K562 (cell line): ENCODE data around the gene VKORC1. TPM values are rescaled to one million over a fixed set of nuclear protein-coding genes. Genes with fewer than 3 reads are reported as not detected.

Experiments used
- ASH1L ChIP-seq: fragments of 450-650 bp; IDR thresholded peaks from 2 replicates; pipeline ENCODE4 v1.6.1; 2018; ENCODE audit warnings: borderline replicate concordance, mild to moderate bottlenecking, low read depth; ENCODE audit not compliant: partially characterized antibody
- BRD4 ChIP-seq: fragments of 200-600 bp; sonication (generic); IDR thresholded peaks from 2 replicates; pipeline ENCODE4 v1.6.1; 2017; ENCODE audit warnings: inconsistent platforms
- DLX4 ChIP-seq: fragments of 250-450 bp; sonication (Bioruptor Pico); IDR thresholded peaks from 2 replicates; pipeline ENCODE4 v1.6.1; 2021; ENCODE audit warnings: mild to moderate bottlenecking
- ELF1 ChIP-seq: fragments of 200-800 bp; sonication (Bioruptor generic); IDR thresholded peaks from 2 replicates; pipeline ENCODE4 v1.6.1; 2016; ENCODE audit warnings: missing genetic modification characterization, missing compliant biosample characterization
- HOXB6 ChIP-seq: fragments of 250-450 bp; sonication (Bioruptor Pico); IDR thresholded peaks from 2 replicates; pipeline ENCODE4 v1.5.1; 2022; ENCODE audit warnings: mild to moderate bottlenecking, borderline replicate concordance
- NFE2 ChIP-seq: IDR thresholded peaks from 2 replicates; pipeline ENCODE4 v1.6.1; 2014; ENCODE audit warnings: antibody characterized with exemption, low read depth
- RHOXF2B ChIP-seq: fragments of 250-450 bp; sonication (Bioruptor Pico); conservative IDR thresholded peaks from 2 replicates; pipeline ENCODE4 v1.5.1; 2021
- TFAP4 ChIP-seq: sonication (generic); formaldehyde crosslinking; IDR thresholded peaks from 2 replicates; pipeline ENCODE4 v1.8.0; 2022; ENCODE audit warnings: missing genetic modification reagents, mild to moderate bottlenecking, moderate library complexity, borderline replicate concordance
- U2AF1 ChIP-seq: fragments of 200-400 bp; formaldehyde crosslinking; optimal IDR thresholded peaks from 2 replicates; pipeline ENCODE3; 2017; ENCODE audit warnings: mild to moderate bottlenecking, low read depth, low read length, moderate library complexity
- ZNF174 ChIP-seq: fragments of 250-450 bp; sonication (Bioruptor Pico); IDR thresholded peaks from 2 replicates; pipeline ENCODE4 v1.4.0; 2020; ENCODE audit warnings: mild to moderate bottlenecking
- ZNF75A ChIP-seq: fragments of 450-650 bp; formaldehyde crosslinking; IDR thresholded peaks from 2 replicates; pipeline ENCODE4 v1.4.0; 2020; ENCODE audit warnings: mild to moderate bottlenecking
- ZSCAN32 ChIP-seq: fragments of 450-650 bp; formaldehyde crosslinking; IDR thresholded peaks from 2 replicates; pipeline ENCODE4 v1.4.0; 2020; ENCODE audit warnings: mild to moderate bottlenecking, moderate library complexity
- polyA plus RNA-seq, 8 experiments: library from polyadenylated mRNA; depleted of rRNA in 4 of 8; stranded (reverse) in 5 of 8; unstranded in 3 of 8; fragments of >200 nt; fragmentation: Nextera tagmentation in 2 of 8; fragmentation: Illumina TruSeq in 1 of 8; extraction: Ambion mirVana in 2 of 8; extraction: Trizol in 1 of 8; gene quantifications; 2 replicates each; pipeline versions ENCODE4 v1.2.1 to v1.2.3, GENCODE V29; 2011 to 2014; ENCODE audit warnings: inconsistent platforms in 1 of 8, missing spikeins in 1 of 8
- total RNA-seq, 7 experiments: library from RNA; depleted of rRNA in 6 of 7; stranded (reverse); fragments of >200 nt in 6 of 7; fragmentation: Illumina TruSeq in 2 of 7; extraction: Trizol in 2 of 7; gene quantifications; 2 replicates each; pipeline versions ENCODE4 v1.2.1 to v1.2.3, GENCODE V29; 2011 to 2021; ENCODE audit warnings: low replicate concordance in 1 of 7
- TF ChIP-seq, protein P1 (sequence below): IDR thresholded peaks from 2 replicates; pipeline ENCODE4 v1.6.1; 2016; ENCODE audit warnings: missing genetic modification characterization, missing compliant biosample characterization
- TF ChIP-seq, protein P2 (sequence below): sonication (generic); formaldehyde crosslinking; IDR thresholded peaks from 2 replicates; pipeline ENCODE4 v1.8.1; 2022; ENCODE audit warnings: missing genetic modification reagents
- TF ChIP-seq, protein P3 (sequence below): sonication (generic); formaldehyde crosslinking; IDR thresholded peaks from 2 replicates; pipeline ENCODE4 v1.8.0; 2022; ENCODE audit warnings: mild to moderate bottlenecking, missing genetic modification reagents

VKORC1 gene
- total and polyA plus RNA-seq, 9 of the 15 experiments (the other 6 are each of a cell fraction or from before 2014, with no cell fraction given) = 30.0 to 119 (median 62.1) TPM

DNA sequence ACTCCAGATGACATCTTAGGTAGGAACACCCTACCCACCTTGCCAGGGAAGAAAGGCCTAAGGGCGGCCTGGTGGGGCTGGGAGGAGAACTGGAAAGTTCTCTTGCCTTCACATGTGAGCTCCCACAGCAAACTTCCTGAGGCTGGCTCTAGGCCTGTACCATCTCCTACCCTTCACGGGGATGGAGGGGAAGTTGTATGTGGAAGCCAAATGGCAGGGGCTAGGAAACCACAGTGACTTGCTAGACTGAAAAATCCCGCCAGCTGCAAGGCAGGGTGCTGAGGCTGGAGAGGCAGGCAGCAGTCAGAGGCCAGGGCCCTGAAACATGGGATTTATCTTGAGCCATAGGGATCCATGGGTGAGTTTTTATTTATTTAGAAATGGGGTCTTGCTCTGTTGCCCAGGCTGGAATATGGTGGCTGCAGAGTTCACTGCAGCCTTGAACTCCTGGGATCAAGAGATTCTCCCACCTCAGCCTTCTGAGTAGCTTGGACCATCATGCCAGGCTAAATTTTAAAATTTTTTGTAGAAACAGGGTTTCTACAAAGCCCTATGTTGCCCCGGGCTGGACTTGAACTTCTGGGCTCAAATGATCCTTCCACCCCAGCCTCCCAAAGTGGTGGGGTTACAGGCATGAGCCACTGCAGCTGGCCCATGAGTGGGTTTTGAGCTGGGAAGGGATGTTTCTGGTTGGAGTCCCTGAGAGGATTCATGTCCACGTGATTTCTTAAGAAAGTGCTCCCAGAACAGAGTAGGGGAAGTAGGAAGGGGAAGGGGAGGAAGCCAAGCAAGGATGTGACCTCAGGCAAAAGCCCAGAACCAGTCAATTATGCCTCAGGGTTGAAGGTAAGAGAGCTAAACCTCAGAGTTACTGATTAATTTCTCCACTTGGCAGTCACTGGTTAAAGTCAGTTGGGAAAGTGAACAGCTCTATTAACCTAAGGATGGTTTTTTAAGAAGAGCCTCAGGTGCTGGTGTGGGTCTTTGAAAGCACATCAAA lies 18.8 kb upstream of the VKORC1 start (continued):
- TF ChIP-seq, protein P1, sequence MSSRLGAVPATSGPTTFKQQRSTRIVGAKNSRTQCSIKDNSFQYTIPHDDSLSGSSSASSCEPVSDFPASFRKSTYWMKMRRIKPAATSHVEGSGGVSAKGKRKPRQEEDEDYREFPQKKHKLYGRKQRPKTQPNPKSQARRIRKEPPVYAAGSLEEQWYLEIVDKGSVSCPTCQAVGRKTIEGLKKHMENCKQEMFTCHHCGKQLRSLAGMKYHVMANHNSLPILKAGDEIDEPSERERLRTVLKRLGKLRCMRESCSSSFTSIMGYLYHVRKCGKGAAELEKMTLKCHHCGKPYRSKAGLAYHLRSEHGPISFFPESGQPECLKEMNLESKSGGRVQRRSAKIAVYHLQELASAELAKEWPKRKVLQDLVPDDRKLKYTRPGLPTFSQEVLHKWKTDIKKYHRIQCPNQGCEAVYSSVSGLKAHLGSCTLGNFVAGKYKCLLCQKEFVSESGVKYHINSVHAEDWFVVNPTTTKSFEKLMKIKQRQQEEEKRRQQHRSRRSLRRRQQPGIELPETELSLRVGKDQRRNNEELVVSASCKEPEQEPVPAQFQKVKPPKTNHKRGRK (tag) = no peak
- TF ChIP-seq ZSCAN32 (CRISPR knock-in tag) = no peak
- TF ChIP-seq, protein P2, sequence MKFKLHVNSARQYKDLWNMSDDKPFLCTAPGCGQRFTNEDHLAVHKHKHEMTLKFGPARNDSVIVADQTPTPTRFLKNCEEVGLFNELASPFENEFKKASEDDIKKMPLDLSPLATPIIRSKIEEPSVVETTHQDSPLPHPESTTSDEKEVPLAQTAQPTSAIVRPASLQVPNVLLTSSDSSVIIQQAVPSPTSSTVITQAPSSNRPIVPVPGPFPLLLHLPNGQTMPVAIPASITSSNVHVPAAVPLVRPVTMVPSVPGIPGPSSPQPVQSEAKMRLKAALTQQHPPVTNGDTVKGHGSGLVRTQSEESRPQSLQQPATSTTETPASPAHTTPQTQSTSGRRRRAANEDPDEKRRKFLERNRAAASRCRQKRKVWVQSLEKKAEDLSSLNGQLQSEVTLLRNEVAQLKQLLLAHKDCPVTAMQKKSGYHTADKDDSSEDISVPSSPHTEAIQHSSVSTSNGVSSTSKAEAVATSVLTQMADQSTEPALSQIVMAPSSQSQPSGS (CRISPR knock-in tag) = no peak
- TF ChIP-seq ZNF174 = no peak
- no peak for TF ChIP-seq TFAP4 (CRISPR knock-in tag)
- TF ChIP-seq ELF1 (tag) = no peak
- TF ChIP-seq BRD4 = no peak
- TF ChIP-seq NFE2 = 0 out of 2 replicates have a peak, but pooled peaks have one; percentile 28
- TF ChIP-seq RHOXF2B (CRISPR knock-in tag) = no peak
- no peak for TF ChIP-seq DLX4 (CRISPR knock-in tag)
- no peak for TF ChIP-seq HOXB6 (CRISPR knock-in tag)
- TF ChIP-seq, protein P3, sequence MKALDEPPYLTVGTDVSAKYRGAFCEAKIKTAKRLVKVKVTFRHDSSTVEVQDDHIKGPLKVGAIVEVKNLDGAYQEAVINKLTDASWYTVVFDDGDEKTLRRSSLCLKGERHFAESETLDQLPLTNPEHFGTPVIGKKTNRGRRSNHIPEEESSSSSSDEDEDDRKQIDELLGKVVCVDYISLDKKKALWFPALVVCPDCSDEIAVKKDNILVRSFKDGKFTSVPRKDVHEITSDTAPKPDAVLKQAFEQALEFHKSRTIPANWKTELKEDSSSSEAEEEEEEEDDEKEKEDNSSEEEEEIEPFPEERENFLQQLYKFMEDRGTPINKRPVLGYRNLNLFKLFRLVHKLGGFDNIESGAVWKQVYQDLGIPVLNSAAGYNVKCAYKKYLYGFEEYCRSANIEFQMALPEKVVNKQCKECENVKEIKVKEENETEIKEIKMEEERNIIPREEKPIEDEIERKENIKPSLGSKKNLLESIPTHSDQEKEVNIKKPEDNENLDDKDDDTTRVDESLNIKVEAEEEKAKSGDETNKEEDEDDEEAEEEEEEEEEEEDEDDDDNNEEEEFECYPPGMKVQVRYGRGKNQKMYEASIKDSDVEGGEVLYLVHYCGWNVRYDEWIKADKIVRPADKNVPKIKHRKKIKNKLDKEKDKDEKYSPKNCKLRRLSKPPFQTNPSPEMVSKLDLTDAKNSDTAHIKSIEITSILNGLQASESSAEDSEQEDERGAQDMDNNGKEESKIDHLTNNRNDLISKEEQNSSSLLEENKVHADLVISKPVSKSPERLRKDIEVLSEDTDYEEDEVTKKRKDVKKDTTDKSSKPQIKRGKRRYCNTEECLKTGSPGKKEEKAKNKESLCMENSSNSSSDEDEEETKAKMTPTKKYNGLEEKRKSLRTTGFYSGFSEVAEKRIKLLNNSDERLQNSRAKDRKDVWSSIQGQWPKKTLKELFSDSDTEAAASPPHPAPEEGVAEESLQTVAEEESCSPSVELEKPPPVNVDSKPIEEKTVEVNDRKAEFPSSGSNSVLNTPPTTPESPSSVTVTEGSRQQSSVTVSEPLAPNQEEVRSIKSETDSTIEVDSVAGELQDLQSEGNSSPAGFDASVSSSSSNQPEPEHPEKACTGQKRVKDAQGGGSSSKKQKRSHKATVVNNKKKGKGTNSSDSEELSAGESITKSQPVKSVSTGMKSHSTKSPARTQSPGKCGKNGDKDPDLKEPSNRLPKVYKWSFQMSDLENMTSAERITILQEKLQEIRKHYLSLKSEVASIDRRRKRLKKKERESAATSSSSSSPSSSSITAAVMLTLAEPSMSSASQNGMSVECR = no peak
- TF ChIP-seq ASH1L = no peak
- no peak for TF ChIP-seq ZNF75A (CRISPR knock-in tag)
- TF ChIP-seq U2AF1 = no peak
